SIG-M5 (cell line): Measurements from ENCODE around the gene ASIC2.
"Not testable (repeated sequence)": the region's sequence is repeated elsewhere in the genome, so short reads cannot be mapped to it uniquely, and the experiment has no call there.

Experiments
- DNase-seq: peaks from one replicate; lab custom pipeline; 2025; lab: John Stamatoyannopoulos, UW

ASIC2 gene

GRCh38 chr17:33019161-33019890, 273.8 kb downstream of the ASIC2 start:
- DNase-seq: no peak

GRCh38 chr17:33017366-33017765, 275.7 kb downstream of the ASIC2 start:
- no peak for DNase-seq

- no peak for DNase-seq
Measured at GRCh38 chr17:33016920-33017319, 276.2 kb downstream of the ASIC2 start.

- no peak for DNase-seq
Measured at GRCh38 chr17:33015716-33016346, 277.3 kb downstream of the ASIC2 start.

- DNase-seq: no peak
Measured at GRCh38 chr17:33014751-33015150, 278.3 kb downstream of the ASIC2 start.

- DNase-seq: no peak
Measured at GRCh38 chr17:33013596-33014375, 279.3 kb downstream of the ASIC2 start.

GRCh38 chr17:33012522-33013033, 280.5 kb downstream of the ASIC2 start:
- no peak for DNase-seq

- no peak for DNase-seq
Measured at GRCh38 chr17:33009636-33010035, 283.5 kb downstream of the ASIC2 start.

GRCh38 chr17:33007186-33007585, 285.9 kb downstream of the ASIC2 start:
- DNase-seq: no peak

- no peak for DNase-seq
Measured at GRCh38 chr17:33002246-33002645, 290.8 kb downstream of the ASIC2 start.

- no peak for DNase-seq
Measured at GRCh38 chr17:32998887-32999228, 294.2 kb downstream of the ASIC2 start.

GRCh38 chr17:32998111-32998886, 294.8 kb downstream of the ASIC2 start:
- DNase-seq: no peak

- no peak for DNase-seq
Measured at GRCh38 chr17:32995416-32996045, 297.6 kb downstream of the ASIC2 start.

- no peak for DNase-seq
Measured at GRCh38 chr17:32993977-32994376, 299.1 kb downstream of the ASIC2 start.

- DNase-seq: no peak
Measured at GRCh38 chr17:32992321-32993033, 300.6 kb downstream of the ASIC2 start.

GRCh38 chr17:32988481-32989101, 304.5 kb downstream of the ASIC2 start:
- no peak for DNase-seq

GRCh38 chr17:32987868-32988267, 305.2 kb downstream of the ASIC2 start:
- not testable (repeated sequence) for DNase-seq

- not testable (repeated sequence) for DNase-seq
Measured at GRCh38 chr17:32987453-32987805, 305.7 kb downstream of the ASIC2 start.

- no peak for DNase-seq
Measured at GRCh38 chr17:32985050-32985756, 307.9 kb downstream of the ASIC2 start.

- DNase-seq: not testable (repeated sequence)
Measured at GRCh38 chr17:32981611-32982010, 311.5 kb downstream of the ASIC2 start.
